Left ventricle myocardium superior (tissue), 1 donor: ENCODE measurements around the gene LHFPL3. TPM values are rescaled to one million over a fixed set of nuclear protein-coding genes. Genes with fewer than 3 reads are reported as not detected.

Experiments
- ATAC-seq: fragments of 200-7000 bp; cut with Tn5 transposase; one replicate; pipeline ENCODE4 v1.9.1; 2020; ENCODE audit warnings: mild to moderate bottlenecking, moderate library complexity
- DNase-seq: peaks from one replicate; pipeline ENCODE4 v3.0.0-alpha.2; 2020
- intact Hi-C: fragments of 100-400 bp; cut with micrococcal nuclease; formaldehyde crosslinking; loops from one replicate; pipeline ENCODE4 v1.11.0; 2022
- total RNA-seq: library from RNA; stranded (reverse); fragmentation: NEBNext Ultra II Directional; extraction: Animal tissue kit (Norgen Biotek cat#: 25700); gene quantifications from one replicate; pipeline ENCODE4 v1.2.1, GENCODE V29; 2021
- donor health status: DM: no; HTN: yes; CAD: no; lungs with severe emphysema.

The LHFPL3 gene
- total RNA-seq, 1 donor from 2014 or later = not detected

DNA sequence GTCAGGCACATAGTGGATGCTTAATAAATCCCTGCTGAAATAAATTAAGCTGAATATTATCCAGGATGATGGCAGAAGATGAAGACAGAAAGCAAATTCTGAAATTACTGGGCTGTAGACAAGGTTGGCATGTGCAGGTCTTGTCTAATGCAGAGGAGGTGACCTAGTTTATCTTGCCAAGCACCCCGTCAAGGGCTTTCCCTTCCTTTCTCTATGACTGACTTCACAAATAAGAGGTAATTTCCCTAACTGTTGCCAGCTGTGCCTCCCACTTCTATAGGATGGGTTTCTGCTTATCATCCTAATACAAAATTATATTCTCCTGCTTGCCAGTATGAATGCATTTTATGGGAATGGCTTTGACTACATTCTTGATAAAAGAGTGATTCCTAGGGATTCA is 38.0 kb downstream of the LHFPL3 start:
- DNase-seq (no peak), ATAC-seq (no peak)
- intact Hi-C loops = no loop called here

GRCh38 chr7:104367926-104368325 is 39.5 kb downstream of the LHFPL3 start:
- intact Hi-C loops = no loop called here
- no peak for DNase-seq
- ATAC-seq = no peak

GRCh38 chr7:104371216-104371979 is 43.0 kb downstream of the LHFPL3 start:
- intact Hi-C loops = no loop called here
- DNase-seq (no peak), ATAC-seq (no peak)

- ATAC-seq (no peak), DNase-seq (no peak)
- intact Hi-C loops = no loop called here
These were observed 43.6 kb downstream of the LHFPL3 start for GRCh38 chr7:104371980-104372357.

- ATAC-seq (no peak), DNase-seq (no peak)
- intact Hi-C loops = no loop called here
These were observed 54.2 kb downstream of the LHFPL3 start for GRCh38 chr7:104382616-104383015.

DNA sequence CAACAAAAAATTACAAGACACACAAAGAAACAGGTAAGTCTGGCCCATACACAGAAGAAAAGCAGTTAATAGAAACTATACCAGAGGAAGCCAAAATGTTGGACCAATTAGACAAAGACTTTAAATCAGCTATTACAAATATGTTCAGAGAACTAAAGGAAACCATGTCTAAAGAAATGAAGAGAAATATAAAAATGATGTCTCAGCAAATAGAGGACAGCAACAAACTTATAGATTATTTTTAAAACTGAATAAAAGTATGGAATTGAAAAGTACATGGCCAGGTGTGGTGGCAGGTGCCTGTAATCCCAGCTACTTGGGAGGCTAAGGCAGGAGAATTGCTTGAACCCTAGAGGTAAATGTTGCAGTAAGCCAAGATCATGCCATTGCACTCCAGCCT is 58.5 kb downstream of the LHFPL3 start:
- ATAC-seq (no peak), DNase-seq (no peak)
- intact Hi-C loops = no loop called here

DNA sequence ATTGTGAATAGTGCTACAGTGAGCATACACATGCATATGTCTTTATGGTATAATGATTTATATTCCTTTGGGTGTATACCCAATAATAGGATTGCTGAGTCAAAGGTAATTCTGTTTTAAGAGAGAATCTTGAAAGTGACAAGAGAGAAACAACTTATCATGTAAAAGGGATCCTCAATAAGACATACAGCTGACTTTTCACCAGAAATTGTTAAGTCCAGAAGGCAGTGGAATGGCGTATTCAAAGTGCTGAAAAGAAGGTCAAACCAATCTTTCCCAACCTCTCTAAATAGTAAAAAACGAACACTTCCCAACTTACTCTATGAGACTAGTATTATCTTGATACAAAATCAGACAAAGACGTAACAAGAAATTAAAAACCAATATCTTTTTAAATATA is 59.8 kb downstream of the LHFPL3 start:
- intact Hi-C loops = no loop called here
- no peak for ATAC-seq
- DNase-seq = no peak

DNA sequence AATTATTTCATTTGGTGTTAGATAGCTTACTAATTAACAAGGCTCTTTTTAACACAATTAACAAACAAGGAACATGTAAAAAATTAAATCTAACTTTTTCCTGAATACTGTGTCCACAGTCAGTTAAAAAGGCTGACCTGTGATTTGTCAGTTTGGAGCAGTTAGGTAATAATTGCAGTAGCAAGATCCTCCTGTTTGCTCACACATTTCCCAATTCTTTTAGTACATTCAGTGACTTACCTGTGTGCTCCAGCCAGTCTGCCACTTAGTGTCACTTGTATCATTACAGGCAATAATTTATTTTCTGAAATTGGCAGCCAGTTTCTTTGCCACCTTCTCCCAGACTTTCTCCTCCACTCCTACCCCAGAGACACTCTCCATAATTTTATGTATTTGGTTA is 66.8 kb downstream of the LHFPL3 start:
- intact Hi-C loops = no loop called here
- ATAC-seq = no peak
- DNase-seq = no peak

GRCh38 chr7:104397442-104397841 is 69.0 kb downstream of the LHFPL3 start:
- no peak for DNase-seq
- no peak for ATAC-seq
- intact Hi-C loops = no loop called here

DNA sequence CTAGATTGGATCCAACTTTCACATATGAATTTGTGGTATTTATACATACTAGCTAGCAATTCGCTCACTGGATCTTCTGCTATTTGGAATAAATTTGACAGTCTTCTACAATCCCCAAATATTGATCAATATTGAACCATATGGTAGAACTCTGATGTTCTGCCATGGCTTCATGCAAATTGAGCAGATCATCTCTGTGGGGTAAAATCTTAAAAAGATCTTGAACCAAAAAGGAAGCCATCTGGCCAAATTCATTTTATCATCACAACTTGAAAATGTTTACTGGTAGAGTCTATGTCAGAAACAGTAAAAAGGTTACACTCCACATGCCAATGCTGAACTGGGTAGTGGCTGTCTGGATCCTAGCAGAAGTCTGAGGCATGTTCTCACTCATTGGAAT is 80.0 kb downstream of the LHFPL3 start:
- ATAC-seq (no peak), DNase-seq (no peak)
- intact Hi-C loops = no loop called here

- intact Hi-C loops = no loop called here
- DNase-seq (no peak), ATAC-seq (no peak)
These were observed 82.3 kb downstream of the LHFPL3 start for GRCh38 chr7:104410742-104411141.

DNA sequence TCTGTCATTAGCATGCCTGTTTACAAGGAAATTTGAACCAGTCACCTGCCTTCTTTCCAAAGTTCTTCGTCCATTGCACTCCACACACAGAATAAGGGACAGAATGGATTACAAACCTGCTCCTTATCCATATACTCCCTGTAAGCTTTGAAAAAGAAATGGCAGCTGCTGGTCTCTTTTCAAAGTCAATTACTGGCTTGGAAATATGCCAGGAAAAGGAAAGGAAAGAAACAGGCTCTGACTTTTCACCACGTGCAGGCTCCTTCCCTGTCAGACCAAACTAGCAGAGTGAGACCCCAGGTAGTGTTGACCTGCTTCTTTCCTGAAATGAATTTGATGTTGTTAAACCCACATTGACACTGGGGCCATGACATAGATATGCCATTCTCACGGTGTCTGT is 84.5 kb downstream of the LHFPL3 start:
- intact Hi-C loops = no loop called here
- DNase-seq (no peak), ATAC-seq (no peak)

GRCh38 chr7:104414216-104414615 is 85.8 kb downstream of the LHFPL3 start:
- DNase-seq (no peak), ATAC-seq (no peak)
- intact Hi-C loops = no loop called here

DNA sequence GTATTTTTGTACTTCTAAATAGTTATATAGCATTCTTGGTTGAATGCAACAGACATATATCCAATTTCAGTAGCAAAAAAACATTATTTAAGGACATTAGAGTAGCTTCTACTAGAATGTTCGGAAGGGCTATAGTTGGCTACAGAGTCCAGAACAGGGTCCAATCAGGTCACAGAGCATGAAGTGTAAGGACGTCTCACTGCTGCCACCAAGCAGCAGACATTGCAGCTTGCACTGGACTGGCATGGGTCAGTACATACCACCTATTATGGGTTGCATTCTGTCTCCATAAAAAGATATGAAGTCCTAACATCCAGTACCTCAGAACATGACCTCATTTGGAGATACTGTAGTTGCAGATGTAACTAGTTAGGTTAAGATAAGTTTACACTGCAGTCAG is 87.3 kb downstream of the LHFPL3 start:
- no peak for ATAC-seq
- DNase-seq = no peak
- intact Hi-C loops = no loop called here

GRCh38 chr7:104416866-104417393 is 88.5 kb downstream of the LHFPL3 start:
- DNase-seq = no peak
- no peak for ATAC-seq
- intact Hi-C loops = no loop called here

DNA sequence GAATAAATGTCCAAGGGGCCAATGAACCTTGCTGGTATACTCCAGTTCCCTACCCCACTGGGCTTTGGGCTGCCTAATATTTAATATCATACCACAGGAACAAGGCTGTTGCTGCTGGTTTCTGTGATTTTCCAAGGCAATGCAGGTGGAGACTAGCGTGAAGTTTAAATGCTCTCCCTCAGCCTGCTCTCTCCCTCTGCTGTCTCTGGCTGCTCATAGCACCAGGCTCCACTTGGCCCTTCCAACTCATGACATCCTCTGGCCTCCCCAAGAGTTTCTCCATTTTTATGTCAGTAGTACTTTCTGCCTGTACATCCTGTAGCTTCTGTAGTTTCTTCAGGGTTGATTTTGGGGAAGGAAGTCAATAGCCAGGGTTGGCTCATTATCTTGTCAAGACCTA is 103.5 kb downstream of the LHFPL3 start:
- no peak for ATAC-seq
- intact Hi-C loops = no loop called here
- no peak for DNase-seq

DNA sequence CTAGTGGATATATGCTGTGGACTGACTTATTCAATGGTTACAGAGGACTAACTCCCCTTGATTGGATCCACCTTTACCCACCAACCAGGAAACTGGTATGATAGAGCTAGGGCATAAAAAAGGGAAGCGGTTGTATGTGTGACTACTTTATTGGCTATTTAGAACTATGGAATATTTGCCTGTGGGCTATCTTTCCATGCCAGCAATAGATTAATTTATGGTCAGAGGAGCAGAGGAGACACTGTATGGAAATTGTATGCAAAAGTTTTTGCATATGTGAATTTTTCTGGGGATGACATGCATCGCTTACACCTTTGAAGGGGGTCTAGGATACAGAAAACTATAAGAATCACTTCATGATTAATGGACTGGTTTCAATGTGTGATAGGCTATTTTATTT is 105.7 kb downstream of the LHFPL3 start:
- no peak for DNase-seq
- intact Hi-C loops = no loop called here
- no peak for ATAC-seq

DNA sequence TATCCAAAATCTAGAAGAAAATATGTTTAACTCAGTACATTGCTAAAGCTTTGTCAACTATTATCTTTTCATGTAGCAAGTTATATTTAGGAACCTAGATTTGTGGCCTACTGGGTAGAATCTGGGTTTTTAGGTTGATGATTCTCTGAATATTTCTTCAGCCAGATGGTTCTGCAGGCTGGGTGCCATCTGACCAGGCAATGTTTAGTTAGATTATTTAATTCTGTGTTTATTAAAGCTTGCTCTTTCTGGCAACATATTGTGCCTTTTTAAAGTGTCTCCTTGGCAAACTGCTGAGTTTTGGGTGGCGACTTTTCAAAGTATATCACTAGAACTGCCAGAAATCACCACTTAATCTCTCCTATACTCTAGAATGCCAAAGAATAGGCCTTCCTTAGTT is 114.1 kb downstream of the LHFPL3 start:
- DNase-seq (no peak), ATAC-seq (no peak)
- intact Hi-C loops = no loop called here

DNA sequence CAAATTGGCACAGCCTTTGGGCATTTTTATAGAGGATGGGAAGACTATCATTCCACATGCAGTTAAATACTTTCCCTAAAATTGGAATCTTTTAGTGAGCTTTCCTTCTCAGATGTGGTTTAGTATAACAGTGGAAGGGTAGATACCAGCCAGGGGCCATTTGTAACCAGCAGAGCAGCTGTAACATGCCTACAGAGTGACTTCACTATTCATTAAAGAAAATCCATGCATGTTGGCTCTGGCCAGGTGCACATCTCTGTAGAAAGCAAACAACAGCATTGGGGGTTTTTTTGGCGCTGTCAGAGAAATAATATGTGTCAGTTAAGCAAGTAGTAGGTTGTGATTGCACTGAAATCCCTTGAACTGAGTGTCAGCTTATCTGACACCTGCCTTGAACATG is 115.6 kb downstream of the LHFPL3 start:
- no peak for DNase-seq
- ATAC-seq = no peak
- intact Hi-C loops = no loop called here

GRCh38 chr7:104445393-104445792 is 117.0 kb downstream of the LHFPL3 start:
- intact Hi-C loops = no loop called here
- DNase-seq = no peak

GRCh38 chr7:104450861-104451260 is 122.5 kb downstream of the LHFPL3 start:
- no peak for DNase-seq
- ATAC-seq = no peak
- intact Hi-C loops = no loop called here

More at GRCh38 chr7:104445393-104445792, 117.0 kb downstream of the LHFPL3 start:
- no peak for ATAC-seq
